HepG2 (cell line): Measurements from ENCODE around the gene CCL1. TPM values are rescaled to one million over a fixed set of nuclear protein-coding genes. Genes with fewer than 3 reads are reported as not detected.

Experiments used
- ATAC-seq: fragments of 200-7000 bp; cut with Tn5 transposase; 3 replicates; pipeline ENCODE4 v1.9.1; 2020; ENCODE audit warnings: mild to moderate bottlenecking, moderate library complexity
- BruUV-seq: library from RNA; stranded (reverse); fragments of 400-500 nt; replicated peaks from 2 replicates; lab custom pipeline; 2021; lab: Mats Ljungman, UMichigan
- CTCF ChIA-PET: fragments of 300-600 bp; formaldehyde crosslinking; extraction: SDS; loops from one replicate; lab custom pipeline; 2021; ENCODE audit warnings: low total read pairs, inconsistent platforms, low intra/inter-chr PET ratio; lab: Yijun Ruan, JAX
- POLR2A ChIA-PET: fragments of 350-600 bp; sonication (Branson Sonifier 250); formaldehyde crosslinking; loops from one replicate; lab custom pipeline; 2020; ENCODE audit warnings: antibody characterized with exemption, inconsistent platforms; lab: Yijun Ruan, JAX
- DNase-seq: peaks from one replicate; pipeline ENCODE4 v3.0.0-alpha.2; 2015; ENCODE audit warnings: low spot score
- FAIRE-seq: peaks from 3 replicates; lab custom pipeline; 2011; peaks lifted over from hg19 to GRCh38; lab: Jason Lieb, UNC
- H2AFZ ChIP-seq: one replicate; pipeline ENCODE4 v1.6.1; 2011; ENCODE audit warnings: low read length, inconsistent platforms
- H3K27ac ChIP-seq: fragments of 300-600 bp; 3 replicates; pipeline ENCODE4 v1.8.0; 2011; ENCODE audit warnings: mixed run types, mild to moderate bottlenecking, mixed read lengths, low read length, inconsistent platforms; ENCODE audit not compliant: insufficient read depth; ENCODE audit errors: extremely low read length
- H3K27me3 ChIP-seq, 2 experiments: fragments of 200-600 bp in 1 of 2; 2 replicates in 1 of 2; 3 replicates in 1 of 2; pipeline versions ENCODE4 v1.6.0 to v1.8.0; 2011; ENCODE audit warnings: low read length in 2 of 2, mild to moderate bottlenecking in 2 of 2, moderate library complexity in 2 of 2, inconsistent platforms in 1 of 2; ENCODE audit not compliant: insufficient read depth in 2 of 2, control insufficient read depth in 1 of 2
- H3K36me3 ChIP-seq, 2 experiments: fragments of 200-600 bp in 1 of 2; replicated peaks in 1 of 2; 2 replicates in 1 of 2; 3 replicates in 1 of 2; pipeline versions ENCODE4 v1.5.1 to v1.8.0; 2011; ENCODE audit warnings: low read length in 2 of 2, inconsistent platforms in 1 of 2; ENCODE audit not compliant: insufficient read depth in 2 of 2, control insufficient read depth in 1 of 2
- H3K4me1 ChIP-seq: 2 replicates; pipeline ENCODE4 v1.5.1; 2012; ENCODE audit warnings: low read length, inconsistent platforms; ENCODE audit not compliant: insufficient read depth
- H3K4me2 ChIP-seq: 2 replicates; pipeline ENCODE4 v1.6.0; 2011; ENCODE audit warnings: low read depth, low read length, inconsistent platforms
- H3K4me3 ChIP-seq, 3 experiments: fragments of 200-600 bp in 1 of 3; sonication (generic), shearing (Covaris generic) in 1 of 3; replicated peaks in 1 of 3; 2 replicates each; pipeline ENCODE4 v1.5.1; 2011 to 2016; ENCODE audit warnings: low read length in 3 of 3, inconsistent platforms in 2 of 3, low read depth in 2 of 3, mild to moderate bottlenecking in 2 of 3, control low read depth in 1 of 3, mixed read lengths in 1 of 3; ENCODE audit not compliant: insufficient read depth in 1 of 3
- H3K79me2 ChIP-seq: one replicate; pipeline ENCODE4 v1.6.1; 2011; ENCODE audit warnings: low read length, inconsistent platforms; ENCODE audit not compliant: insufficient read depth
- H3K9ac ChIP-seq: 2 replicates; pipeline ENCODE4 v1.6.0; 2011; ENCODE audit warnings: mild to moderate bottlenecking, low read depth, low read length, inconsistent platforms; ENCODE audit not compliant: insufficient read depth
- H3K9me3 ChIP-seq: 2 replicates; pipeline ENCODE4 v1.5.1; 2012; ENCODE audit warnings: mild to moderate bottlenecking, low read length
- H4K20me1 ChIP-seq: 2 replicates; pipeline ENCODE4 v1.6.0; 2011; ENCODE audit warnings: inconsistent platforms, mild to moderate bottlenecking, low read length, moderate library complexity; ENCODE audit not compliant: insufficient read depth
- AHR ChIP-seq: IDR thresholded peaks from 2 replicates; pipeline ENCODE4 v1.6.1; 2018; ENCODE audit warnings: missing genetic modification reagents, missing compliant biosample characterization
- ATF7 ChIP-seq, 2 experiments: fragments of 450-650 bp in 1 of 2; sonication (generic) in 1 of 2; formaldehyde crosslinking in 1 of 2; IDR thresholded peaks; 2 replicates each; pipeline versions ENCODE4 v1.4.0 to v1.6.1; 2016 to 2020; ENCODE audit warnings: antibody characterized with exemption in 1 of 2, mild to moderate bottlenecking in 1 of 2, missing genetic modification reagents in 1 of 2
- CREB1 ChIP-seq, 2 experiments: fragments of 450-650 bp in 1 of 2; IDR thresholded peaks; 2 replicates each; pipeline ENCODE4 v1.6.1; 2016 to 2017; ENCODE audit warnings: control low read depth in 1 of 2, mild to moderate bottlenecking in 1 of 2, missing compliant biosample characterization in 1 of 2, missing genetic modification characterization in 1 of 2
- HMG20A ChIP-seq: IDR thresholded peaks from 2 replicates; pipeline ENCODE4 v1.6.1; 2016; ENCODE audit warnings: borderline replicate concordance
- MAFF ChIP-seq: IDR thresholded peaks from 2 replicates; pipeline ENCODE4 v1.6.1; 2011; ENCODE audit warnings: low read depth, low read length, improper control_type of control experiment
- MAFK ChIP-seq, 2 experiments: IDR thresholded peaks in 1 of 2; conservative IDR thresholded peaks in 1 of 2; 2 replicates each; pipeline ENCODE4 v1.6.1; 2011; ENCODE audit warnings: improper control_type of control experiment in 2 of 2, low read length in 2 of 2
- ZNF337 ChIP-seq: sonication (generic); formaldehyde crosslinking; IDR thresholded peaks from 2 replicates; pipeline ENCODE4 v1.5.1; 2020; ENCODE audit warnings: missing genetic modification reagents, low read depth, mild to moderate bottlenecking, borderline replicate concordance
- WGBS: methylation state at CpG from one replicate; pipeline ENCODE4 v1.1.6; 2017; ENCODE audit warnings: low lambda C conversion rate; 5-methylcytosine and 5-hydroxymethylcytosine counted together
- in situ Hi-C: cut with HindIII; loops from 2 replicates; pipeline ENCODE4 v1.10.0; 2017; ENCODE audit warnings: low pct_unique_long_range_greater_than_20kb; ENCODE audit not compliant: extremely low pct_ligation_motif_present
- intact Hi-C: fragments of 100-400 bp; cut with micrococcal nuclease; formaldehyde crosslinking; loops from one replicate; pipeline ENCODE4 v1.10.0; 2022; ENCODE audit not compliant: unreplicated experiment
- polyA plus RNA-seq, 8 experiments: library from polyadenylated mRNA; depleted of rRNA in 3 of 8; stranded (reverse) in 7 of 8; unstranded in 1 of 8; fragments of >200 nt; fragmentation: Illumina TruSeq in 4 of 8; extraction: Trizol in 4 of 8; gene quantifications; 2 replicates each; pipeline versions ENCODE4 v1.2.1 to v1.2.3, GENCODE V29; 2011 to 2016; ENCODE audit warnings: low read depth in 4 of 8, missing spikeins in 1 of 8, mixed read lengths in 1 of 8; ENCODE audit not compliant: insufficient read depth in 1 of 8
- total RNA-seq, 5 experiments: library from RNA; depleted of rRNA; stranded (reverse); fragments of >200 nt; fragmentation: Illumina TruSeq; extraction: Trizol; gene quantifications; 2 replicates each; pipeline ENCODE4 v1.2.3, GENCODE V29; 2016; ENCODE audit warnings: low read depth in 1 of 5

Gene CCL1
- total and polyA plus RNA-seq, 2 of the 13 experiments (the other 11 are each of a cell fraction or from before 2014, with no cell fraction given) = not detected

DNA sequence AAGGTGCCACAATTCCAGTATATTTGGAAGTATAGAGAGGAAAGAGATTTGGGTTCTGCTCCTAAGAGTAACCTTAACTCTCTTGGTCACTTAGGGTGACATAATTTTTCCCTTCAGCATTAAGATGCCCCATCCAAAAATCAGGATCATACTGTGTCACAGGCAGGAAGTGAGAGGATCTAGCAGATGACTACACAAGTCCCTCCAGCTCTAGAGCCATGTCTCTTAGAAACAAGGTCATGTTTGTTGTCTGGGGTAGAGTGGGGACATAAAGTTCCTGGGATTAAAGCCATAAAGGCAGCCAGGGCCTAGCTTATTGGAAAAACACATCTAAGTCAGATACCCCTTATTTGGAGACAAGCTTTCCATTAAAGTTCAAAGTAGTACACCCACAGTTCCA lies 41.1 kb downstream of the CCL1 start:
- Histone ChIP-seq H3K9me3 (no peaks in the 10 kb centered on the region), H3K36me3 (no peaks in the 10 kb centered on the region), H3K4me1 (no peaks in the 10 kb centered on the region), H4K20me1 (no peaks in the 10 kb centered on the region), H3K79me2 (no peaks in the 10 kb centered on the region), H3K4me2 (no peak overlapping the region), H2AFZ (no peak overlapping the region), H3K27me3 (no peaks in the 10 kb centered on the region; a peak in 1 of 5 replicates), H3K27ac (no peak overlapping the region), H3K4me3 (no peak overlapping the region), H3K9ac (no peak overlapping the region)
- no peak for DNase-seq
- no peak for ATAC-seq
- intact Hi-C loops = no loop called here
- ChIA-PET POLR2A (no interaction called here), CTCF (no interaction called here)
- in situ Hi-C loops = no loop called here
- TF ChIP-seq AHR (CRISPR knock-in tag) = no peak
- TF ChIP-seq ZNF337 (CRISPR knock-in tag) = no peak
- BruUV-seq = no TSS peak
- FAIRE-seq = no peak

DNA sequence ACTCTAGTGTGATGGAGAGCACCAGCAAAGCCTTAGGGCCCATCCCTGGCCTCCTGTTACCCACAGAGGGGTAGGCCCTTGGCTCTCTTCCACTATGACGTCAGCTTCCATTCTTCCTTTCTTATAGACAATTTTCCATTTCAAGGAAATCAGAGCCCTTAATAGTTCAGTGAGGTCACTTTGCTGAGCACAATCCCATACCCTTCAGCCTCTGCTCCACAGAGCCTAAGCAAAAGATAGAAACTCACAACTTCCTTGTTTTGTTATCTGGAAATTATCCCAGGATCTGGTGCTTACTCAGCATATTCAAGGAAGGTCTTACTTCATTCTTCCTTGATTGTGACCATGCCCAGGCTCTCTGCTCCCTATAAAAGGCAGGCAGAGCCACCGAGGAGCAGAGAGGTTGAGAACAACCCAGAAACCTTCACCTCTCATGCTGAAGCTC lies 44.0 kb downstream of the CCL1 start, which contains the start of gene CCL8:
Gene CCL8 (plus strand): TSS at position 397 of the 445 bp plus-strand sequence. CDS start 67 bp downstream, outside the sequence.
- Histone ChIP-seq H3K4me1 (no peaks in the 10 kb centered on the region), H3K4me3 (no peak within 1 kb of the TSS), H4K20me1 (no peaks in the 10 kb centered on the region), H3K9me3 (no peaks in the 10 kb centered on the region), H3K4me2 (no peak within 1 kb of the TSS), H3K9ac (no peak within 1 kb of the TSS), H3K79me2 (no peaks in the 10 kb centered on the region), H3K27me3 (no peaks in the 10 kb centered on the region; a peak in 1 of 5 replicates), H2AFZ (no peak within 1 kb of the TSS), H3K36me3 (no peaks in the 10 kb centered on the region), H3K27ac (no peak within 1 kb of the TSS)
- BruUV-seq = no TSS peak
- WGBS = 4% methylated on average over 2 of the region's 2 CpGs
- ChIA-PET CTCF (interaction anchor here (1.2 kb wide), 1 partner anchor 43 kb away, joined by 3 read pairs; no protein-coding TSS in a partner anchor), POLR2A (no interaction called here)
- in situ Hi-C loops = no loop called here
- no peak for DNase-seq
- FAIRE-seq = no peak
- intact Hi-C loops = no loop called here
- no peak for ATAC-seq
- TF ChIP-seq HMG20A (CRISPR knock-in tag) = no peak
- TF ChIP-seq ATF7 (IDR thresholded peaks at IDR 0.05) = peak; percentile 72; the same call in 1 of the 2 replicates
- no peak for TF ChIP-seq ATF7 (CRISPR knock-in tag; IDR thresholded peaks at IDR 0.05)
- peak; percentile 87 for TF ChIP-seq MAFF
- TF ChIP-seq MAFK (conservative IDR thresholded peaks at IDR 0.05 in 1 of 2, IDR thresholded peaks at IDR 0.05 in 1 of 2; ENCODE audit: low read length in 2 of 2) = peak; percentile 84 to 92
- peak; percentile 82 for TF ChIP-seq CREB1 (IDR thresholded peaks at IDR 0.05)
- TF ChIP-seq CREB1 (CRISPR knock-in tag; IDR thresholded peaks at IDR 0.05) = no peak
